Neuron (in vitro differentiated cells): ENCODE results near the gene ITPKC.
A peak's percentile ranks its signal among the peaks of the same experiment; 100 is the strongest.

Experiments used
- H2AFZ ChIP-seq: one replicate; pipeline ENCODE4 v1.6.1; 2013; ENCODE audit warnings: low read depth, mild to moderate bottlenecking, inconsistent platforms, low read length, moderate library complexity
- H3K27me3 ChIP-seq: one replicate; pipeline ENCODE4 v1.6.1; 2013; ENCODE audit warnings: low read length; ENCODE audit not compliant: insufficient read depth
- H3K36me3 ChIP-seq: one replicate; pipeline ENCODE4 v1.6.1; 2013; ENCODE audit warnings: low read length; ENCODE audit not compliant: insufficient read depth
- H3K4me1 ChIP-seq: one replicate; pipeline ENCODE4 v1.6.1; 2013; ENCODE audit warnings: low read length; ENCODE audit not compliant: insufficient read depth
- H3K4me3 ChIP-seq: 2 replicates; pipeline ENCODE4 v1.5.1; 2013; ENCODE audit warnings: mild to moderate bottlenecking, low read length, moderate library complexity
- H3K9me3 ChIP-seq: one replicate; pipeline ENCODE4 v1.6.1; 2013; ENCODE audit warnings: low read length

Gene ITPKC

DNA sequence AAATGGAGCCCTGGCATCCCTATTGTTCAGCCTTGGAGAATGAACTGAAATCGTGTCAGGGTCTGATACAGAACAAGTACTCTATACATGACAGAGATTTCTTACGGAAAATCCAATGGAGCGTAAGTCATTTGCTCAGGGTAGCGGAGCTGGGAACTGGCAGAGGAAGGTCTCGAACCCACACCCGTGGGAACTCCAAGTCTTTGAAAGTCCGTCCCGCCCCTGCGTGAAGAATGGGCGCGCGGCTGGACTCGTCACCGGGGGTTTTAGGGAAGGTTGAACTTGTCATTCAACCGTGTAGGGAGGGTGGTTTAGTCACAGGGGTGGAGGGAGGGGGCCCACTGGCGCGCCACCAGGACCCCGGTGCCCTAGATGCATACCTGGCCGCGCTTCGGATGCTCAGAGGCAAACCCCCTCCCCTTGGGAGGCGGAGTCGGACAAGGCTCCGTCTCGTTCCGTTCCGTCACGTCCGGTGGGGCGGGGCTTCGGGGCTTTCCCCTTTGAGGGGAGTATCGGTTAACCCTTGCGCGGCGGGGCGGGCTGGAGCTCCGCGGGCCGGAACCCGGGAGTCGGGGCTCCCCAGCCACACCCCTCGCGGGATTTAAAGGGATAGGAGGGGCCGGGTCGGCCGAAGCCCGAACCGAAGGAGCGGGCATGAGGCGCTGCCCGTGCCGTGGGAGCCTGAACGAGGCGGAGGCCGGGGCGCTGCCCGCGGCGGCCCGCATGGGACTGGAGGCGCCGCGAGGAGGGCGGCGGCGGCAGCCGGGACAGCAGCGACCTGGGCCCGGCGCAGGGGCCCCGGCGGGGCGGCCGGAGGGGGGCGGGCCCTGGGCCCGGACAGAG is at the start of gene ITPKC, which contains the start of gene COQ8B:
Gene ITPKC (plus strand): TSS at position 631 of the 843 bp plus-strand sequence. CDS start 24 bp downstream, at position 655.
Gene COQ8B (minus strand): TSS at position 405 of the 843 bp plus-strand sequence. CDS start 2,254 bp downstream, outside the sequence.
- Histone ChIP-seq H2AFZ (peak within 1 kb of the TSS; percentile 55), H3K4me3 (peak within 1 kb of the TSS; percentile 83), H3K36me3 (peaks cover 4% of the 10 kb centered on the region), H3K27me3 (no peaks in the 10 kb centered on the region), H3K4me1 (peaks cover 43% of the 10 kb centered on the region), H3K9me3 (no peaks in the 10 kb centered on the region)

DNA sequence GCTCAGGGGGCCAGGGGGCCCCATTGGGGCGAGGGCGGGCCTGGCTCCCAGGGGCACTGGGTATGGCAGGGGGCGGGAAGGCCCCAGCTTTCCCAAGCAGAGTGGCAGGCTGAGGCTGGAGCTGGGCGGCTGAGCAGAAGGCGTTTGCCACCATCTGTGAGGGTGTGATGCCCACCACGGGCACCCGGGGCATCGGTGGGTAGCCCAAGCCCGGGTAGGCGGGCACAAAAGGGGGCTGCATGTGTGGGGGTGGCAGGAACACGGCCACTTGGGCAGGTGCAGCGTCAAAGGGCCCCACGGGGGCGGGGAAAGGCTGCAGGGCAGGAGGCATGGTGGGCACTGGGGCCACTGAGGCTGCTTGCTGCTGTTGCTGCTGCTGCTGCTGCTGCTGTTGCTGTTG is 49.3 kb upstream of the ITPKC start:
- peaks cover 52% of the 10 kb centered on the region for H3K36me3 ChIP-seq
- H3K4me1 ChIP-seq: peaks cover 5% of the 10 kb centered on the region
- no peaks in the 10 kb centered on the region for H3K27me3 ChIP-seq
- H3K9me3 ChIP-seq: peaks cover 18% of the 10 kb centered on the region
- no peak overlapping the region for H2AFZ ChIP-seq
- no peak overlapping the region for H3K4me3 ChIP-seq

DNA sequence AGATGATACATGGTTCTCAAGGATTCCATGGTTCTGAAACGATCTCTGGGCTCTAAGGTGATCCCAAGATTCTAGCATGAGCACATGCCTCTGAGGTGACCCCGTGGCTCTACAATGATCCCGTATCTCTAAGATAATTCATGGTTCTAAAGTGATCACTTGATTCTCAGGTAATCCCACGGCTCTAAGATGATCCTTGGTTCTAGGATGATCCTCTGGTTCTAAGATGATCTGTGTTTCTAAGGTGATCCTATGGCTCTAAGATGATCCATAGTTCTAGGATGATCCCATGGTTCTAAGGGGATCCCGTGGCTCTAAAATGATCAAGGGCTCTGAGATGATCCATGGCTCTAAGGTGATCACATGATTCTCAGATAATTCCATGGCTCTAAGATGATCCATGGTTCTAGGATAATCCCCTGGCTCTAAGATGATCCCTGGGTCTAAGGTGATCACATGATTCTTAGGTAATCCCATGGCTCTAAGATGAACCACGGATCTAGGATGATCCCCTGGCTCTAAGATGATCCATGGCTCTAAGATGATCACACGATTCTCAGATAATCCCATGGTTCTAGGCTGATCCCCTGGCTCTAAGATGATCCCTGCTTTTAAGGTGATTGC is 47.8 kb upstream of the ITPKC start:
- no peak overlapping the region for H2AFZ ChIP-seq
- H3K4me1 ChIP-seq: no peaks in the 10 kb centered on the region
- H3K27me3 ChIP-seq: no peaks in the 10 kb centered on the region
- no peak overlapping the region for H3K4me3 ChIP-seq
- H3K36me3 ChIP-seq: peaks cover 64% of the 10 kb centered on the region
- H3K9me3 ChIP-seq: peaks cover 18% of the 10 kb centered on the region

DNA sequence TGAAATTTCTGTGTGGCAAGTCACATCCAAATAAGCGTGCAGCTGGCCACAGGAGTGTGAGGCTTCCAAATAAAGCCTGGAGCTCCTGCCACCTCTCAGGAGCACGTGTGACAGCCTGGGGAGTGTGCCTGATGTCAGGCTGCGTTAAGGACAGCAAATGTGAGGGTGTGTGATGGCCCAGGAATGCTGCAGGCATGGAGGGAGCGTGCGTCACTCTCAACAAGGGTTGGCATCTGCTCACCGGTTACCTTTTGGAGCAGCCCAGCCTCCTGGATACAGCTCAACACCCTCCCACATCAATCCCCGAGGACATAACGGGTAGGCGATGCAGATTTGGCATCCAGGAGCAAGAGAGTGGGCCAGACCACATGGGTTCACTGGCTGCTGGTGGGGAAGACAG is 45.5 kb upstream of the ITPKC start:
- Histone ChIP-seq H3K36me3 (peaks cover 73% of the 10 kb centered on the region), H3K27me3 (no peaks in the 10 kb centered on the region), H3K4me1 (no peaks in the 10 kb centered on the region)

DNA sequence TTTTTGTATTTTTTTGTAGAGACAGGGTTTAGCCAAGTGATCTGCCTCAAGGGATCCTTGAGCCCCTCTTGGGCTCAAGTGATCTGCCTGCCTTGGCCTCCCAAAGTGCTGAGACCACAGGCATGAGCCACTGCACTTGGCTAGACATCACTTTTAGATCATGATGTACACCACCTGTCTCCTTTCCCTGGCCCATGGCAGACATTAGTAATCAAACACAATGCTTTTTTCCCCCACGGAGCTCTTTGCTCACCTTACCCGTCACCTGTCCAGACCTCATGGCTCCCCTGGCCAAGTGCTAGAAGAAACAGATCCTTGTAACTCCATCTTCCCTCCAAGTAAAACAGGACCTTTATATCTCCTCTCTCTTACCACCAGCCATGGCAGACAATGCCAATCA is 44.9 kb upstream of the ITPKC start:
- Histone ChIP-seq H3K4me3 (no peak overlapping the region), H3K9me3 (peaks cover 18% of the 10 kb centered on the region), H3K27me3 (no peaks in the 10 kb centered on the region), H2AFZ (no peak overlapping the region), H3K4me1 (no peaks in the 10 kb centered on the region), H3K36me3 (peaks cover 74% of the 10 kb centered on the region)

More for the DNA sequence above, 45.5 kb upstream of the ITPKC start:
- Histone ChIP-seq H2AFZ (no peak overlapping the region), H3K4me3 (no peak overlapping the region), H3K9me3 (peaks cover 18% of the 10 kb centered on the region)

DNA sequence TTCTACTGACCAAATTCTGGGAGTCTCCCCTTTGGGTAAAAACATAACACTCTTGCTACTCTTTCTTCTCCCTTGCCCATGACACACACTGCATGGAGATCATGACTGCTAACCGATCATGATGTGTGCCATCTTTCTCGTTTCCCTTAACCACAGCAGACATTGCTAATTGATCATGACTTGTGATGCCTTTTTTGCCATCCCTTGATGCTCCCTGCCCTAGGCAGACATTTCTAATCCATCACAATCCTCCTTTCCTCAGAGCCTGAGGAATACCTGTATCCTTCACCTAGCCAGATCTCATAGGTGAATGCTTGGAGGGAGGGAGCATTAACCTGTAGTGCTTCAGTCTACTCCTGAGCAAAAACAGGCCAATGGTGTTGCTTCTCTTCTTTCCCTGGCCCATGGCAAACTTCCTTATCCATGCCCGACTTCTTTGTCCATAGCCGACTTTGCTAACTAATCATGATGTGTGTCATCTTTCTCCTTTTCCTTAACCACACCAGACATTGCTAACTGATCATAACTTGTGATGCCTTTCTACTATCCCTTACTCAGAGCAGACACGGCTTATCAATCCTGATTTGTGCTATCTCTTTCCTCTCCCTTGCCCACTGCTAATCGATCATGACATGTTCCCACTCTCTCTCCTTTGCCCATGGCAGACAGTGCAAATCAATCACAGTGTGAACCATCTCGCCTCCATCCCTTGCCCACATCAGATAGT is 44.2 kb upstream of the ITPKC start:
- H3K4me3 ChIP-seq: no peak overlapping the region
- H2AFZ ChIP-seq: no peak overlapping the region
- no peaks in the 10 kb centered on the region for H3K4me1 ChIP-seq
- H3K27me3 ChIP-seq: no peaks in the 10 kb centered on the region
- H3K36me3 ChIP-seq: peaks cover 75% of the 10 kb centered on the region
- H3K9me3 ChIP-seq: peaks cover 18% of the 10 kb centered on the region

DNA sequence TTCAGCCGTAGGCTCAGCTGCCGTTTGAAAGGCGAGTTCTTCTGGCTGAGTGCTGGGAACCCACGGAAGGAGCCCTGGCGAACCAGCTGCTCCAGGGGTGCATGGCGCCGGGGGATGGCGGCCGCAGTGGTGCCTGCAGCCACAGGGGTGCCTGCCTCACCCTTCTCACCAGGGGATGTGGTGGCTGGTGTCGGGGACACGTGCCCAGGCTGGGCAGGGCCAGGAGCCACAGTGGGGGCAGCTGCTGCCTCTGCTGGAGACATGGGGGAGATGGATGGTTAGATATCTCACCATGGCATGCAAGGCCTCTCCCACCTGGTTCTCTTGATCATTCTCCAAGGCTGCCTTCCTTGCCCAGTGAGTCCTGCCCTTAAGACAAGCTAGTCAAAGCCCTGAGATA is 43.5 kb upstream of the ITPKC start:
- peaks cover 75% of the 10 kb centered on the region for H3K36me3 ChIP-seq
- H3K4me1 ChIP-seq: no peaks in the 10 kb centered on the region
- no peaks in the 10 kb centered on the region for H3K27me3 ChIP-seq
- no peak overlapping the region for H3K4me3 ChIP-seq
- peaks cover 18% of the 10 kb centered on the region for H3K9me3 ChIP-seq
- H2AFZ ChIP-seq: no peak overlapping the region

DNA sequence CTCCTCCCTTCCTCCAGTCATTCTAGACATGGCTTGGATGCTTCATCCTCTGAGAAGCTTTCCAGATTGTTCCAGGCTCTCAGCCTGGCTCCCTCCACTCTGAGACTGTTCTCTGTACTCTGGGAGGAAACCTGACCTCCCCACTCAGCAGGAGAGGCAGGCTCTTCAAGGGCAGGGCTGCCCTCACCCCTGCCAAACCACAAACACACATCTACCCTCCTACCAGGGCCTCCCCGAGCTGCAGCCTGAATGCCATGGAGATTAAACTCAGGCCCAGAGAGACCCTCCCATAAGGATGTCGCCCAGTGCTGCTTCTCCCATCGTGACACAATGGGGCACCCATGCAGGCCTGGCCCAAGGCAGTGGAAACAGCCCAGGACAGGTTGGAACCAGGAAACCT is 42.6 kb upstream of the ITPKC start:
- no peaks in the 10 kb centered on the region for H3K4me1 ChIP-seq
- no peak overlapping the region for H3K4me3 ChIP-seq
- peaks cover 75% of the 10 kb centered on the region for H3K36me3 ChIP-seq

DNA sequence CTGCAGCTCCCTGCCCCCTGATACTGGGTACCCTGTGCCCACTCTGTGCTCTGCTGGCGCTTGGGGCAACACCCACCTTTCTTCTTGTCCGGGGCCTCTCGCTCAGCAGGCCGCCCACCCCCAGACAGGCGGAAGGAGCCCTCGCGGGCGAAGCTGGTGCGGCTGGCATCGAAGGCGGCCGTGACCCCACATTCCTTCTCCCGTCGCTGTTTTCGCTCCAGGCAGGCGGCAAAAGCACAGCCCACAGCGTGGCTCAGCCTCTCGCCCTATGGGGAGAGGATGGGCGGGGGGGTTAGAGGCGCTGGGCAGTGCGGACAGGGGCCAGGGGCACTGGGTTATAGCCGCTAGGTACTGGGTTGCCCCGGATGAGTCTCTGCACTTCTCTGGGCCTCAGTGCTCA is 39.8 kb upstream of the ITPKC start:
- Histone ChIP-seq H3K27me3 (no peaks in the 10 kb centered on the region), H3K36me3 (peaks cover 65% of the 10 kb centered on the region), H3K4me1 (no peaks in the 10 kb centered on the region), H2AFZ (no peak overlapping the region), H3K4me3 (no peak overlapping the region), H3K9me3 (no peaks in the 10 kb centered on the region)

More for the DNA sequence above, 42.6 kb upstream of the ITPKC start:
- Histone ChIP-seq H3K9me3 (peaks cover 13% of the 10 kb centered on the region), H2AFZ (no peak overlapping the region), H3K27me3 (no peaks in the 10 kb centered on the region)

DNA sequence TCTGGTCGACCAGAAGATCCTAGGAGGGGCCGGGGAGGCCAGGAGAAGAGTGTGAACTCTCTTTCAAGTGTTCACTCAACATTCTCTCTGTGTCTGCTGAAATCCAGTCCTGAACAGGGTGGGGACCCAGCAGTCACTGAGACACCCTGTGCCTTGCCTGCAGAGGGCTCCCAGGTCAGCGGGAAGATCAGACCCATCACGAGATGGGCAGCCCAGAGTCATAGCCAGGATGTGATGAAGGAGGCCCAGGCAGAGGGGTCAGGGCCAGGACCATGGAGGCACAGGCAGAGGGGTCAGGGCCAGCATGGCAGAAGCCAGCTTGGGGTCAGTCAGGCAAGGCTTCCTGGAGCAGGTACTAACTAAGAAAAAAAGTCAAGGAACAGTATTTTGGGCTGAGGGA is 35.9 kb upstream of the ITPKC start:
- Histone ChIP-seq H3K9me3 (no peaks in the 10 kb centered on the region), H2AFZ (no peak overlapping the region), H3K27me3 (no peaks in the 10 kb centered on the region), H3K4me1 (no peaks in the 10 kb centered on the region), H3K36me3 (peaks cover 61% of the 10 kb centered on the region), H3K4me3 (no peak overlapping the region)

DNA sequence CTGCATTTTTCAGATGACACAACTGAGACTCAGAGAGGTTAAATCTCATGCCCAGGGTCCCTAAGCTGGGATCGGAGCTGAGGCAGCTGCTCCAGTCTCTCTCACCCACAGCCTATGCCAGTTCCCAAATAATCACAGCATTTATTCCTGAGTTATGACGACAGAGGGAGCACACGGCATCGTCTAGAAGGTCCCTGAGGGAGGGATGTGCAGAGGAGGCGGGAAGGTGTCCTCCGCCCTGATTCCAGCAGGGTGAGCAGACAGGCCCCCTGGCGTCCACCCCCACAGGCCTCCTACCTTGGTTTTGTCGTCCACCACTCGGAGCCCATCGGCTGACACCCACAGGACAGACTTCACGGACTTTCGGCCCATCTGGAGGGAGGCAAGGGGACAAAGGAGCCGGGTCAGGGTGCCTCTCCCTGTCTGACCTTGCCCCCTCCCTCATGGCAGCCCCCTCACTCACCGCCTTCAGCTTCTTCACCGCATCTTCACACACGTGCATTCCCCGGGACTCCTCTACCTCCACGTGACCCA is 34.4 kb upstream of the ITPKC start:
- no peaks in the 10 kb centered on the region for H3K4me1 ChIP-seq
- no peaks in the 10 kb centered on the region for H3K27me3 ChIP-seq
- no peak overlapping the region for H2AFZ ChIP-seq
- H3K4me3 ChIP-seq: no peak overlapping the region
- peaks cover 53% of the 10 kb centered on the region for H3K36me3 ChIP-seq
- H3K9me3 ChIP-seq: no peaks in the 10 kb centered on the region

DNA sequence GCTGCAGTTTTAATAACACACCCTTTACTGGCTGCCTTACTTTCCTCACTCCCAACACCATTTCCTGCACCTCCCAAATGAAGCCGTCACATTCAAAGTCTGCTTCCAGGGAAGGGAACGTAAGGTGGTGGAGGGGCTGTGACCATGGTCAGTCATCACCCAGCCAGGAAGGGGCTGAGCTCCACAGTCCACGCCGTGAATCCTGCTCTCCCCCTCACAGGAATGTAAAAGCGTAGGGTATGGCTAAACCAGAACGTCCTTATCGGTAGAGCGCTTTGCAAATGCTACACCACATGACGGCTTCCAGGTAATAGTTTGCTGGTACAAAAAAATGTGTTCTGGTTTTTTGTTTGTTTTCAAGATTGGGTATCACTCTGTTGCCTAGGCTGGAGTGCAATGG is 33.5 kb upstream of the ITPKC start:
- Histone ChIP-seq H3K36me3 (peaks cover 43% of the 10 kb centered on the region), H3K9me3 (no peaks in the 10 kb centered on the region), H3K4me1 (no peaks in the 10 kb centered on the region), H3K27me3 (no peaks in the 10 kb centered on the region), H3K4me3 (no peak overlapping the region), H2AFZ (no peak overlapping the region)

DNA sequence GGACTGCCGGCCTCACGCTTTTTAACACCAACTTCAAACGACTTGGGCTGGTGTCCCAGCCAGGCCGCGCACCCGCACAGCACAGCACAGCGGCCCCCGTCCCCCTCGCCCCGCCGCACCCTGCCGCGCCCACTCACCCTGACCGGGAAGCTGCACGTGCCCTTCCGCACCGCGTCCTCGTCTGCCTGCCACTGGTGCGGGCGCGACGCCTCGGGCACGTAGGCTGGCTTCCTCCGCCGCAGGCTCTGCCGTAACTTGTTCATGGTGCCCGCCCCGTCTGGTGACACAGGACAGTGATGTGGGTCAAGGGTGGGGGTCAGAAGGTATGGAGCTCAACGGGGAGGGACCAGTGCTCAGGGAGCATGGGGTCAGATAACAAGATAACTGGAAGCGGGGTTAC is 32.6 kb upstream of the ITPKC start:
- H2AFZ ChIP-seq: no peak overlapping the region
- H3K9me3 ChIP-seq: no peaks in the 10 kb centered on the region
- H3K27me3 ChIP-seq: no peaks in the 10 kb centered on the region
- no peak overlapping the region for H3K4me3 ChIP-seq
- peaks cover 36% of the 10 kb centered on the region for H3K36me3 ChIP-seq
- H3K4me1 ChIP-seq: peaks cover 7% of the 10 kb centered on the region
